Duodenal mucosa (tissue), 2 donors: ENCODE data around the gene SLC7A1.

ENCODE experiments used
- H3K27ac ChIP-seq: one replicate; pipeline ENCODE4 v1.7.0; 2013; ENCODE audit warnings: low read depth, low read length
- H3K27me3 ChIP-seq, 2 donors: one replicate each; pipeline ENCODE4 v1.7.0; 2013; ENCODE audit warnings: low read length in 2 of 2, control low read depth in 1 of 2; ENCODE audit not compliant: insufficient read depth in 2 of 2, control insufficient read depth in 1 of 2
- H3K36me3 ChIP-seq, 2 donors: one replicate each; pipeline ENCODE4 v1.7.0; 2013; ENCODE audit warnings: low read length in 2 of 2, control low read depth in 1 of 2; ENCODE audit not compliant: insufficient read depth in 2 of 2, control insufficient read depth in 1 of 2
- H3K4me1 ChIP-seq, 2 donors: one replicate each; pipeline ENCODE4 v1.7.0; 2013; ENCODE audit warnings: low read length in 2 of 2, control low read depth in 1 of 2; ENCODE audit not compliant: insufficient read depth in 2 of 2, control insufficient read depth in 1 of 2
- H3K4me3 ChIP-seq, 2 donors: one replicate each; pipeline ENCODE4 v1.7.0; 2013; ENCODE audit warnings: low read length in 2 of 2, low read depth in 1 of 2
- H3K9ac ChIP-seq, 2 donors: one replicate each; pipeline ENCODE4 v1.7.0; 2013; ENCODE audit warnings: low read length in 2 of 2, low read depth in 1 of 2
- H3K9me3 ChIP-seq, 2 donors: one replicate each; pipeline ENCODE4 v1.7.0; 2013; ENCODE audit warnings: low read length in 2 of 2, control low read depth in 1 of 2; ENCODE audit not compliant: control insufficient read depth in 1 of 2

Gene SLC7A1

GRCh38 chr13:29573190-29573589 lies 22.3 kb downstream of the SLC7A1 start:
- no peak overlapping the region for H3K27ac ChIP-seq
- peaks cover 18 to 22% of the 10 kb centered on the region in 2 donors for H3K4me1 ChIP-seq
- no peaks in the 10 kb centered on the region for H3K9me3 ChIP-seq
- H3K27me3 ChIP-seq, result no peaks in the 10 kb centered on the region
- no peak overlapping the region for H3K9ac ChIP-seq
- no peaks in the 10 kb centered on the region for H3K36me3 ChIP-seq
- no peak overlapping the region for H3K4me3 ChIP-seq

DNA sequence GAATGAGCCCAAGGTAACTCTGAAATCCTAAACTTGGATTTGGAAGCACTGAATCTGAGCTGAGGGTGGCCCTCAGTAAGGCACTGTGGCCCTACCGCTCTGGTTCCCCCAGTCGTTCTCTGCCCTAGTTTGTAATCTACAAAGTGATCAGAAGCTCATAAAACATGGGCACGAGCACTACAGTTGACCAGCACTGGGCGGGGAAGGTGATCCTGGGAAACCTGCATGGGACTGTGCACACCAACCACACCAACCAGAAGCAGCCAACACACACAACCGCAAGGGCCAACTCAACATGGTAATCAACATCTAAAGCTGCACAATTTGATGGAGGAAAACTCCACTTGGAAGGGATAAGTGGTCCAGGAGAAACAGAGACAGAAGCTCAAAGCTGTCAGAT lies 22.9 kb downstream of the SLC7A1 start:
- H3K27me3 ChIP-seq, result no peaks in the 10 kb centered on the region
- H3K27ac ChIP-seq, result no peak overlapping the region
- H3K36me3 ChIP-seq, result no peaks in the 10 kb centered on the region
- no peaks in the 10 kb centered on the region for H3K9me3 ChIP-seq
- H3K4me1 ChIP-seq, result peaks cover 18 to 22% of the 10 kb centered on the region in 2 donors
- H3K9ac ChIP-seq, result no peak overlapping the region
- H3K4me3 ChIP-seq, result no peak overlapping the region

- no peak overlapping the region for H3K27ac ChIP-seq
- no peak overlapping the region for H3K4me3 ChIP-seq
Observed at GRCh38 chr13:29571876-29572570, 23.5 kb downstream of the SLC7A1 start.

DNA sequence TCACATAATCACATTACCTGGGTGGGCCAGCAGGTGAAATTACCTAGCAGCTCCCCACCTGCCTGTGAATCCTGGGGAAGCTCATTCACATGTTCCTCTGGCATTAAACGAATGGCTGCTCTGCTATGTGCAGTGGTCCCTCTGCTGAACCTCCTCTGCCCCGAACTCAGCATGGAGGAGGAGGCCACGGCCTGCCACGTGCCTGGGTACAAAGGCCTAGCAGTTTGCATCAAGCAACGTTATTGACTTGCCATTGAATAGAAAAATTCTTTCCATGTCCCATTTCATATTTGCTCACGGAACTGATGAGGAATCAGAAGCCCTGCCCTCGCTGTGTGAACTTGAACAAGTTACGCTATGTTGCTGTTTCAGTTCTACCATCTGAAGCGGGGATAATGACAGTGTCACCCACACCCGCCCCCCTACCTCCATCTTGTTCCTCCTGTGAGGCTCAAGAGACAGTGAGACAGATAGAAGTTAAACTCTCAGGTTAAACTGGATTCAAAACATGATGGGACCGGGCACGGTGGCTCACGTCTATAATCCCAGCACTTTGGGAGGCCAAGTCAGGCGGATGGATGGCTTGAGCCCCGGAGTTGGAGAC lies 25.3 kb downstream of the SLC7A1 start:
- Histone ChIP-seq H3K27me3 (no peaks in the 10 kb centered on the region), H3K36me3 (no peaks in the 10 kb centered on the region), H3K9ac (no peak overlapping the region), H3K27ac (no peak overlapping the region), H3K4me3 (no peak overlapping the region), H3K9me3 (no peaks in the 10 kb centered on the region), H3K4me1 (peaks cover 18 to 22% of the 10 kb centered on the region in 2 donors)

More at GRCh38 chr13:29571876-29572570, 23.5 kb downstream of the SLC7A1 start:
- Histone ChIP-seq H3K9me3 (no peaks in the 10 kb centered on the region), H3K27me3 (no peaks in the 10 kb centered on the region), H3K36me3 (no peaks in the 10 kb centered on the region), H3K9ac (no peak overlapping the region), H3K4me1 (peaks cover 18 to 22% of the 10 kb centered on the region in 2 donors)

DNA sequence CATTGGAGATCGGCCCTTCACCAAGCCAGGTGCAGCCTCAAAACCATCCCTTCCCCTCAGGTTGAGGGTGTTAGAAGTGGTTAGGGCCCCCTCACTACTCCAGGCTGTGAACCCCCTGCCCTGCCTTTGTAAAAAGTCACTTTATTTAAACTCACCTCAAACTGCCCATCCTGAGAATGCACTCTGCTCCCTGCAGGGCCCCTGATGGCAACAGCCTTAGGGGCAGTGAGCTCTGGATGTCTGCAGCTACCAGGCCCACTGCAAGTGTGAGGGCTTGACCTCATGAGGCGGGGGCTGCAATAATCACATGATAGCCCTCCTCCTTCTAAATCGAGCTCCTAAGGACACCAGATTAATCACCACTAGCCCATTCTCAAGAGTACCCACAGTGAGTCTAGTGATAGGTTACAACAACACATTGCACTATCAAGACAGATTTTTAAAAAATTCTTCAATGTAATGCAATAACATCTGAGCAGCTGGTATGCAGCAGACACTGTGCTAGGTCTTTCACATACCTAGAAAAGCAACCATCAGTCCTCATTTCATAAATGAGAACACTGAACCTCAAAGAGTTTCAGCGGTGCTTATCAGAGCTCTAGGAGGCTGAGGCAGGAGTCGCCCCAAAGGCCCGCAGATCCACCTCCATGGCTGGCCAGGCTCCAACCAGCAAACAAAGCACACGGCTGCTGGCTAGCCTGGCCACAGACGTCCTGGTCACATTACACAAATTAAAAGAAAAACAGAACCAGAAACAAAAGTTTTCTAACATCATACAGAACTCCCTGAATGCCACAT lies 26.0 kb downstream of the SLC7A1 start:
- Histone ChIP-seq H3K27ac (no peak overlapping the region), H3K27me3 (no peaks in the 10 kb centered on the region), H3K4me1 (peaks cover 18 to 22% of the 10 kb centered on the region in 2 donors), H3K9me3 (no peaks in the 10 kb centered on the region), H3K9ac (no peak overlapping the region), H3K4me3 (no peak overlapping the region), H3K36me3 (no peaks in the 10 kb centered on the region)

GRCh38 chr13:29568731-29569130 lies 26.8 kb downstream of the SLC7A1 start:
- no peaks in the 10 kb centered on the region for H3K36me3 ChIP-seq
- no peaks in the 10 kb centered on the region for H3K9me3 ChIP-seq
- H3K27me3 ChIP-seq, result no peaks in the 10 kb centered on the region
- H3K27ac ChIP-seq, result no peak overlapping the region
- no peak overlapping the region for H3K9ac ChIP-seq
- H3K4me3 ChIP-seq, result no peak overlapping the region
- peaks cover 15 to 19% of the 10 kb centered on the region in 2 donors for H3K4me1 ChIP-seq

- Histone ChIP-seq H3K27me3 (no peaks in the 10 kb centered on the region), H3K36me3 (no peaks in the 10 kb centered on the region), H3K4me3 (no peak overlapping the region), H3K9ac (no peak overlapping the region), H3K4me1 (peaks cover 3 to 7% of the 10 kb centered on the region in 2 donors), H3K27ac (no peak overlapping the region), H3K9me3 (no peaks in the 10 kb centered on the region)
Observed at GRCh38 chr13:29567411-29567810, 28.1 kb downstream of the SLC7A1 start.

DNA sequence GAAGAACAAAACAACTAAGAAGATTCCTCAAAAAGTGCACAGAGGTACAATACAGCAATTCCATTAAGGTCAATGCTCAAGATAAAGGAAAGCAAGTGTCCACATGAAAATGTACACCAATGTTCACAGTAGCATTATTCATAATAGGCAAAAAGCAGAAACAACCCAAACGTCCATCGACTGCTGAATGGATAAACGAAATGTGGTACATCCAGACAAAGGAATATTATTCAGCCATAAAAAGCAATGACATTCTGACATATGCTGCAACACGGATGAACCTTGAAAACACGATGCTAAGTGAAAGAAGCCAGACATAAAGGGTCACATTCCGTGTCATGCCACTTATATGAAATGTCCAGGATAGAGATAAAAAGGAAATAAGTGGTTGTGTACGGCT lies 29.3 kb downstream of the SLC7A1 start:
- Histone ChIP-seq H3K36me3 (no peaks in the 10 kb centered on the region), H3K9ac (no peak overlapping the region), H3K27ac (no peak overlapping the region), H3K4me1 (peaks cover 0 to 6% of the 10 kb centered on the region in 2 donors), H3K4me3 (no peak overlapping the region), H3K27me3 (no peaks in the 10 kb centered on the region), H3K9me3 (no peaks in the 10 kb centered on the region)

DNA sequence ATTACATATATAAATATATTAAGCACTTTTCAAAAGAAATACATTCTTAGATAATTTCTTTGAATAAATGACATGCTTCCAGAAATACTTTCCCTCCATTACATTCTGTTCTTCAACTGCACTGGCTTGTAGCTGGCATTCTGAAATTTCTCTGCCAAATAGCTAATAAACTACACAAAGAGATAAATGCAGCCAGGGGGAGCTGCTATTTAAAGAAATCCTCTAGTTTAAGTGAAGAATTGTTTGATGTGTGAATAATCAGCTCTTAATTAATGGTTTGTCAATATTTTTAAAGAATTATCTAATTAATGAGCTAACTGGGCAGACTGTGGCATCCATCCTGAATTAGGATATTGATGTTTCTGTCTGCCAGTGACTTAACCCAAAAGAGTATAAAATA lies 30.7 kb downstream of the SLC7A1 start:
- no peaks in the 10 kb centered on the region for H3K36me3 ChIP-seq
- no peak overlapping the region for H3K27ac ChIP-seq
- H3K27me3 ChIP-seq, result no peaks in the 10 kb centered on the region
- no peak overlapping the region for H3K4me3 ChIP-seq
- peaks cover 0 to 2% of the 10 kb centered on the region in 2 donors for H3K4me1 ChIP-seq
- H3K9me3 ChIP-seq, result no peaks in the 10 kb centered on the region
- no peak overlapping the region for H3K9ac ChIP-seq

DNA sequence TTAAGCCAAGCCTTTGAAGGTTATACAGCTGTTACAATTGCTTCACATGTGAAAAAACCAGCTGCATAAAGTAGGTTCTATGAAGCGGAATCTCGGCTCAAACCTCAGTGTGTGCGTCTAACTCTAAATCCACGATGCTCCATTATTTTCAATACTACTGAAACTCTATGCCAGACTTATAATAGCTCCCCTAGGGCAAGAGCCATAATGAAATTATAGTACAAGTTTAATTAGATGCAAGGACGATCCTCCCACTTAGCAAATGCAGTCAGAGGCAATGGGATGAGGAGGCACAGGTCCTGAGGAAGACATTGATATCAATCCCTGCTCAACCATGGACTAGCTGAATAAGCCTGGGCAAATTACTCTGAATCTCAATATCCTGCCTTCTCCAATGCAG lies 31.1 kb downstream of the SLC7A1 start:
- H3K9ac ChIP-seq, result no peak overlapping the region

More for the DNA sequence above, 31.1 kb downstream of the SLC7A1 start:
- H3K27ac ChIP-seq, result no peak overlapping the region
- no peak overlapping the region for H3K4me3 ChIP-seq
- no peaks in the 10 kb centered on the region for H3K36me3 ChIP-seq
- H3K4me1 ChIP-seq, result no peaks in the 10 kb centered on the region
- no peaks in the 10 kb centered on the region for H3K27me3 ChIP-seq
- no peaks in the 10 kb centered on the region for H3K9me3 ChIP-seq
